ENCODE measurements around the gene GREB1. TPM values are rescaled to one million over a fixed set of nuclear protein-coding genes. Genes with fewer than 3 reads are reported as not detected.

Gene GREB1
- total RNA-seq, 1 experiment from 2014 or later = 16.5 TPM

GRCh38 chr2:11624893-11625292 lies 91.0 kb downstream of the GREB1 start:
- Histone ChIP-seq H4K91ac (ENCODE audit: insufficient read length, low read depth, low read length) (no peak overlapping the region), H3K23me2 (ENCODE audit: insufficient read length, low read depth, low read length, poor library complexity, severe bottlenecking) (no peaks in the 10 kb centered on the region), H2BK15ac (ENCODE audit: low read depth, low read length) (no peak overlapping the region), H3K23ac (ENCODE audit: insufficient read length, low read depth, low read length) (no peak overlapping the region), H3K4me2 (ENCODE audit: insufficient read depth, insufficient read length, low read length) (no peak overlapping the region), H2BK20ac (ENCODE audit: low read depth, low read length, poor library complexity, severe bottlenecking) (no peak overlapping the region), H4K20me1 (ENCODE audit: control insufficient read depth, insufficient read depth, insufficient read length) (no peaks in the 10 kb centered on the region), H2BK120ac (ENCODE audit: low read depth, low read length, poor library complexity, severe bottlenecking) (no peak overlapping the region), H3K27ac (ENCODE audit: insufficient read length, low read depth, low read length) (no peak overlapping the region), H3K79me1 (ENCODE audit: insufficient read depth, low read depth, low read length, poor library complexity, severe bottlenecking) (no peaks in the 10 kb centered on the region), H4K8ac (replicated peaks; ENCODE audit: insufficient read length, low read depth, low read length) (no peak overlapping the region), H3K4me1 (ENCODE audit: insufficient read depth, low read length) (no peaks in the 10 kb centered on the region), H3K9ac (ENCODE audit: extremely low read depth, insufficient read length, low read length) (no peak overlapping the region), H3K4ac (ENCODE audit: low read depth, low read length) (no peak overlapping the region), H3T11ph (ENCODE audit: low read length) (no peak overlapping the region), H3K79me2 (ENCODE audit: insufficient read depth, low read length) (no peaks in the 10 kb centered on the region), H2BK5ac (ENCODE audit: insufficient read length, low read length) (no peak overlapping the region), H3K14ac (ENCODE audit: insufficient read depth, low read length) (no peak overlapping the region), H4K5ac (ENCODE audit: insufficient read length, low read depth, low read length) (no peak overlapping the region), H2AK5ac (ENCODE audit: insufficient read length, low read length) (no peak overlapping the region), H3K27me3 (ENCODE audit: insufficient read depth, low read length) (no peaks in the 10 kb centered on the region), H2BK12ac (ENCODE audit: insufficient read length, low read depth, low read length) (no peak overlapping the region), H3K9me3 (ENCODE audit: control insufficient read depth, low read depth, low read length) (no peaks in the 10 kb centered on the region), H3K18ac (ENCODE audit: insufficient read length, low read depth, low read length) (no peak overlapping the region), H2AFZ (ENCODE audit: low read length) (no peak overlapping the region), H3K56ac (ENCODE audit: insufficient read length, low read depth, low read length) (no peak overlapping the region)
- Mint-ChIP-seq H3K4me3 (no peak overlapping the region), H3K36me3 (ENCODE audit: insufficient read depth in 1 of 3, low read depth in 3 of 3) (peaks cover 36 to 40% (median 39%) of the 10 kb centered on the region in 3 experiments), H3K9me3 (peaks cover 0 to 4% of the 10 kb centered on the region in 2 experiments; a peak in 1 of 5 replicates), H3K4me1 (no peaks in the 10 kb centered on the region), H3K27ac (no peak overlapping the region), H3K27me3 (ENCODE audit: low read depth) (no peaks in the 10 kb centered on the region)
- DNase-seq = no peak
- TF ChIP-seq, protein P1, sequence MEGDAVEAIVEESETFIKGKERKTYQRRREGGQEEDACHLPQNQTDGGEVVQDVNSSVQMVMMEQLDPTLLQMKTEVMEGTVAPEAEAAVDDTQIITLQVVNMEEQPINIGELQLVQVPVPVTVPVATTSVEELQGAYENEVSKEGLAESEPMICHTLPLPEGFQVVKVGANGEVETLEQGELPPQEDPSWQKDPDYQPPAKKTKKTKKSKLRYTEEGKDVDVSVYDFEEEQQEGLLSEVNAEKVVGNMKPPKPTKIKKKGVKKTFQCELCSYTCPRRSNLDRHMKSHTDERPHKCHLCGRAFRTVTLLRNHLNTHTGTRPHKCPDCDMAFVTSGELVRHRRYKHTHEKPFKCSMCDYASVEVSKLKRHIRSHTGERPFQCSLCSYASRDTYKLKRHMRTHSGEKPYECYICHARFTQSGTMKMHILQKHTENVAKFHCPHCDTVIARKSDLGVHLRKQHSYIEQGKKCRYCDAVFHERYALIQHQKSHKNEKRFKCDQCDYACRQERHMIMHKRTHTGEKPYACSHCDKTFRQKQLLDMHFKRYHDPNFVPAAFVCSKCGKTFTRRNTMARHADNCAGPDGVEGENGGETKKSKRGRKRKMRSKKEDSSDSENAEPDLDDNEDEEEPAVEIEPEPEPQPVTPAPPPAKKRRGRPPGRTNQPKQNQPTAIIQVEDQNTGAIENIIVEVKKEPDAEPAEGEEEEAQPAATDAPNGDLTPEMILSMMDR (conservative IDR thresholded peaks at IDR 0.05) = no peak
- no CpG with 5 or more reads among the region's 10 CpGs for WGBS (ENCODE audit: extremely low coverage, insufficient read length, low lambda C conversion rate)
